DMS153 treated with DMSO at 0.1 percent for 48 hours (cell line): ENCODE data around the gene XCL1.
"Not testable (repeated sequence)": the region's sequence is repeated elsewhere in the genome, so short reads cannot be mapped to it uniquely, and the experiment has no call there.

Source experiments
- DNase-seq: peaks from one replicate; lab custom pipeline; 2025; ENCODE audit not compliant: unreplicated experiment; lab: John Stamatoyannopoulos, UW

The XCL1 gene

GRCh38 chr1:168576245-168576688 is at the start of gene XCL1:
TSS of gene XCL1 (plus strand) at chr1:168576605. CDS start at chr1:168576638, 33 bp downstream.
- DNase-seq = not testable (repeated sequence)

- DNase-seq = no peak
These were observed 46.9 kb upstream of the XCL1 start for GRCh38 chr1:168529518-168529917.

- DNase-seq = no peak
These were observed 44.6 kb upstream of the XCL1 start for GRCh38 chr1:168531615-168532345.

- no peak for DNase-seq
These were observed 40.9 kb upstream of the XCL1 start for GRCh38 chr1:168535536-168535935.

GRCh38 chr1:168540798-168541197 is 35.6 kb upstream of the XCL1 start:
- DNase-seq = not testable (repeated sequence)

- DNase-seq = not testable (repeated sequence)
These were observed 33.4 kb upstream of the XCL1 start for GRCh38 chr1:168542978-168543377.

GRCh38 chr1:168543840-168544498 is 32.4 kb upstream of the XCL1 start, which contains the start of gene XCL2:
TSS of gene XCL2 (minus strand) at chr1:168543997. CDS start at chr1:168543964, 33 bp downstream.
- DNase-seq = not testable (repeated sequence)

- DNase-seq = not testable (repeated sequence)
These were observed 30.5 kb upstream of the XCL1 start for GRCh38 chr1:168545678-168546552.

- DNase-seq = not testable (repeated sequence)
These were observed 29.9 kb upstream of the XCL1 start for GRCh38 chr1:168546553-168546895.

GRCh38 chr1:168550971-168551370 is 25.4 kb upstream of the XCL1 start:
- no peak for DNase-seq

GRCh38 chr1:168551688-168552087 is 24.7 kb upstream of the XCL1 start:
- no peak for DNase-seq

- DNase-seq = no peak
These were observed 23.4 kb upstream of the XCL1 start for GRCh38 chr1:168552961-168553360.

- no peak for DNase-seq
These were observed 22.5 kb upstream of the XCL1 start for GRCh38 chr1:168553680-168554553.

GRCh38 chr1:168554603-168555483 is 21.6 kb upstream of the XCL1 start:
- DNase-seq = no peak

- no peak for DNase-seq
These were observed 20.8 kb upstream of the XCL1 start for GRCh38 chr1:168555508-168556046.

- no peak for DNase-seq
These were observed 19.8 kb upstream of the XCL1 start for GRCh38 chr1:168556647-168557046.

- no peak for DNase-seq
These were observed 16.0 kb upstream of the XCL1 start for GRCh38 chr1:168560370-168560769.

- DNase-seq = no peak
These were observed 14.4 kb upstream of the XCL1 start for GRCh38 chr1:168561989-168562388.

GRCh38 chr1:168565825-168566224 is 10.6 kb upstream of the XCL1 start:
- DNase-seq = no peak
